HEK293 (cell line): ENCODE results near the gene CDC27.

Source experiments
- CTCF ChIA-PET: fragments of 350-600 bp; formaldehyde crosslinking; extraction: SDS; loops from one replicate; lab custom pipeline; 2021; ENCODE audit warnings: antibody characterized with exemption; lab: Yijun Ruan, JAX
- POLR2A ChIA-PET: fragments of 300-600 bp; formaldehyde crosslinking; extraction: SDS; loops from one replicate; lab custom pipeline; 2020; ENCODE audit warnings: antibody characterized with exemption, inconsistent platforms; lab: Yijun Ruan, JAX
- H3K27ac ChIP-seq: fragments of 200-500 bp; sonication (Bioruptor generic); 2 replicates; pipeline ENCODE4 v1.5.1; 2014; ENCODE audit warnings: low read depth, low read length, control low read depth, inconsistent platforms; ENCODE audit errors: extremely low read depth
- H3K36me3 ChIP-seq, 2 experiments: fragments of 200-500 bp in 1 of 2; sonication (Bioruptor generic) in 1 of 2; 1 replicate in 1 of 2; 2 replicates in 1 of 2; pipeline ENCODE4 v1.5.1; 2014 to 2017; ENCODE audit warnings: inconsistent platforms in 2 of 2, low read length in 2 of 2; ENCODE audit not compliant: control insufficient read depth in 2 of 2, insufficient read depth in 1 of 2
- H3K4me1 ChIP-seq: fragments of 200-500 bp; sonication (Bioruptor generic); 2 replicates; pipeline ENCODE4 v1.5.1; 2014; ENCODE audit warnings: mild to moderate bottlenecking, low read length, inconsistent platforms; ENCODE audit not compliant: control insufficient read depth, insufficient read depth
- H3K4me3 ChIP-seq: 2 replicates; pipeline ENCODE4 v1.5.1; 2011; ENCODE audit warnings: low read depth, mild to moderate bottlenecking, control low read depth, low read length, moderate library complexity
- H3K9me3 ChIP-seq: fragments of 200-500 bp; sonication (Bioruptor generic); 2 replicates; pipeline ENCODE4 v1.5.1; 2014; ENCODE audit warnings: low read depth, low read length, inconsistent platforms; ENCODE audit not compliant: control insufficient read depth, insufficient read depth
- KLF10 ChIP-seq: fragments of 450-650 bp; IDR thresholded peaks from 2 replicates; pipeline ENCODE4 v1.5.1; 2018; ENCODE audit warnings: missing biosample characterization, mild to moderate bottlenecking, missing genetic modification characterization
- MYNN ChIP-seq: fragments of 450-650 bp; formaldehyde crosslinking; IDR thresholded peaks from 2 replicates; pipeline ENCODE4 v1.5.1; 2016; ENCODE audit warnings: missing biosample characterization, missing genetic modification characterization, borderline replicate concordance
- SCRT1 ChIP-seq: fragments of 450-650 bp; formaldehyde crosslinking; IDR thresholded peaks from 2 replicates; pipeline ENCODE4 v1.5.1; 2016; ENCODE audit warnings: missing biosample characterization, missing genetic modification characterization, borderline replicate concordance
- SETDB1 ChIP-seq: IDR thresholded peaks from one replicate; pipeline ENCODE4 v1.6.1; 2017; ENCODE audit warnings: mild to moderate bottlenecking, low read length, moderate library complexity, mixed read lengths; ENCODE audit not compliant: insufficient read length
- SP7 ChIP-seq: fragments of 450-650 bp; formaldehyde crosslinking; IDR thresholded peaks from 2 replicates; pipeline ENCODE4 v1.5.1; 2016; ENCODE audit warnings: missing biosample characterization, missing genetic modification characterization
- ZBTB1 ChIP-seq: fragments of 450-650 bp; formaldehyde crosslinking; IDR thresholded peaks from 2 replicates; pipeline ENCODE4 v1.5.1; 2016; ENCODE audit warnings: missing biosample characterization, missing genetic modification characterization
- ZBTB21 ChIP-seq: fragments of 450-650 bp; formaldehyde crosslinking; IDR thresholded peaks from 2 replicates; pipeline ENCODE4 v1.5.1; 2017; ENCODE audit warnings: missing biosample characterization, missing genetic modification characterization
- ZBTB6 ChIP-seq: fragments of 450-650 bp; formaldehyde crosslinking; IDR thresholded peaks from 2 replicates; pipeline ENCODE4 v1.5.1; 2017; ENCODE audit warnings: missing biosample characterization, missing genetic modification characterization
- ZIC2 ChIP-seq: fragments of 450-650 bp; formaldehyde crosslinking; IDR thresholded peaks from 2 replicates; pipeline ENCODE4 v1.5.1; 2016; ENCODE audit warnings: missing biosample characterization, missing genetic modification characterization
- ZNF112 ChIP-seq: fragments of 450-650 bp; formaldehyde crosslinking; IDR thresholded peaks from 2 replicates; pipeline ENCODE4 v1.5.0; 2017; ENCODE audit warnings: missing biosample characterization, missing genetic modification characterization
- ZNF2 ChIP-seq: fragments of 450-650 bp; formaldehyde crosslinking; IDR thresholded peaks from 2 replicates; pipeline ENCODE4 v1.5.1; 2016; ENCODE audit warnings: missing biosample characterization, missing genetic modification characterization
- ZNF394 ChIP-seq: fragments of 450-650 bp; formaldehyde crosslinking; IDR thresholded peaks from 2 replicates; pipeline ENCODE4 v1.5.1; 2016; ENCODE audit warnings: missing biosample characterization, missing genetic modification characterization, mild to moderate bottlenecking, moderate library complexity, borderline replicate concordance
- ZNF426 ChIP-seq: fragments of 450-650 bp; formaldehyde crosslinking; IDR thresholded peaks from 2 replicates; pipeline ENCODE4 v1.5.1; 2017; ENCODE audit warnings: missing biosample characterization, missing genetic modification characterization, mild to moderate bottlenecking, inconsistent platforms, moderate library complexity
- ZNF433 ChIP-seq: fragments of 450-650 bp; formaldehyde crosslinking; IDR thresholded peaks from 2 replicates; pipeline ENCODE4 v1.5.1; 2016; ENCODE audit warnings: missing biosample characterization, missing genetic modification characterization, low read depth
- ZNF449 ChIP-seq: fragments of 450-650 bp; formaldehyde crosslinking; IDR thresholded peaks from 2 replicates; pipeline ENCODE4 v1.5.1; 2017; ENCODE audit warnings: missing biosample characterization, mild to moderate bottlenecking, missing genetic modification characterization, moderate library complexity
- ZNF48 ChIP-seq: fragments of 450-650 bp; formaldehyde crosslinking; IDR thresholded peaks from 2 replicates; pipeline ENCODE4 v1.5.1; 2016; ENCODE audit warnings: missing biosample characterization, missing genetic modification characterization
- ZNF558 ChIP-seq: fragments of 450-650 bp; formaldehyde crosslinking; IDR thresholded peaks from 2 replicates; pipeline ENCODE4 v1.5.1; 2016; ENCODE audit warnings: missing biosample characterization, missing genetic modification characterization
- ZNF571 ChIP-seq: fragments of 450-650 bp; formaldehyde crosslinking; IDR thresholded peaks from 2 replicates; pipeline ENCODE4 v1.5.0; 2017; ENCODE audit warnings: missing biosample characterization, missing genetic modification characterization
- ZNF626 ChIP-seq: fragments of 450-650 bp; sonication (Bioruptor Pico); formaldehyde crosslinking; IDR thresholded peaks from 2 replicates; pipeline ENCODE4 v1.5.1; 2018; ENCODE audit warnings: missing biosample characterization, missing genetic modification characterization, inconsistent platforms
- ZNF777 ChIP-seq: fragments of 450-650 bp; formaldehyde crosslinking; IDR thresholded peaks from 2 replicates; pipeline ENCODE4 v1.5.1; 2017; ENCODE audit warnings: missing biosample characterization, missing genetic modification characterization, borderline replicate concordance
- ZNF785 ChIP-seq: fragments of 450-650 bp; formaldehyde crosslinking; IDR thresholded peaks from 2 replicates; pipeline ENCODE4 v1.5.1; 2016; ENCODE audit warnings: missing biosample characterization, missing genetic modification characterization
- ZNF843 ChIP-seq: fragments of 450-650 bp; formaldehyde crosslinking; IDR thresholded peaks from 2 replicates; pipeline ENCODE4 v1.5.1; 2016; ENCODE audit warnings: missing biosample characterization, missing genetic modification characterization
- ZSCAN16 ChIP-seq: fragments of 450-650 bp; formaldehyde crosslinking; IDR thresholded peaks from 2 replicates; pipeline ENCODE4 v1.5.1; 2016; ENCODE audit warnings: missing biosample characterization, missing genetic modification characterization
- ZXDB ChIP-seq: fragments of 450-650 bp; formaldehyde crosslinking; IDR thresholded peaks from 2 replicates; pipeline ENCODE4 v1.5.1; 2016; ENCODE audit warnings: missing biosample characterization, missing genetic modification characterization
- TF ChIP-seq, protein P1 (sequence below): fragments of 450-650 bp; formaldehyde crosslinking; IDR thresholded peaks from 2 replicates; pipeline ENCODE4 v1.5.1; 2016; ENCODE audit warnings: missing biosample characterization, missing genetic modification characterization
- TF ChIP-seq, protein P2 (sequence below): fragments of 450-650 bp; IDR thresholded peaks from 2 replicates; pipeline ENCODE4 v1.5.1; 2018; ENCODE audit warnings: missing biosample characterization, missing genetic modification characterization
- TF ChIP-seq, protein P3 (sequence below): fragments of 450-650 bp; formaldehyde crosslinking; IDR thresholded peaks from 2 replicates; pipeline ENCODE4 v1.5.1; 2016; ENCODE audit warnings: missing biosample characterization, missing genetic modification characterization

The CDC27 gene

GRCh38 chr17:47229535-47230443 lies 40.7 kb upstream of the CDC27 start:
- no peaks in the 10 kb centered on the region for H3K36me3 ChIP-seq
- H3K9me3 ChIP-seq = no peaks in the 10 kb centered on the region
- H3K4me3 ChIP-seq = no peak overlapping the region
- H3K4me1 ChIP-seq = peaks cover 2% of the 10 kb centered on the region; the same call in 1 of the 2 replicates
- H3K27ac ChIP-seq = no peak overlapping the region; the same call in 1 of the 2 replicates
- POLR2A ChIA-PET = interaction anchor here (1.0 to 1.5 kb wide), 4 partner anchors 49 to 87 kb away, joined by 3 read pairs; no protein-coding TSS in a partner anchor
- CTCF ChIA-PET = interaction anchor here (0.6 to 8.6 kb wide), 48 partner anchors 10 to 572 kb away, joined by 3 to 164 read pairs (median 4); no protein-coding TSS in a partner anchor
- no peak for TF ChIP-seq ZSCAN16
- no peak for TF ChIP-seq ZNF626
- TF ChIP-seq SCRT1 (tag by site-specific recombination) = peak; percentile 78
- TF ChIP-seq, protein P1, sequence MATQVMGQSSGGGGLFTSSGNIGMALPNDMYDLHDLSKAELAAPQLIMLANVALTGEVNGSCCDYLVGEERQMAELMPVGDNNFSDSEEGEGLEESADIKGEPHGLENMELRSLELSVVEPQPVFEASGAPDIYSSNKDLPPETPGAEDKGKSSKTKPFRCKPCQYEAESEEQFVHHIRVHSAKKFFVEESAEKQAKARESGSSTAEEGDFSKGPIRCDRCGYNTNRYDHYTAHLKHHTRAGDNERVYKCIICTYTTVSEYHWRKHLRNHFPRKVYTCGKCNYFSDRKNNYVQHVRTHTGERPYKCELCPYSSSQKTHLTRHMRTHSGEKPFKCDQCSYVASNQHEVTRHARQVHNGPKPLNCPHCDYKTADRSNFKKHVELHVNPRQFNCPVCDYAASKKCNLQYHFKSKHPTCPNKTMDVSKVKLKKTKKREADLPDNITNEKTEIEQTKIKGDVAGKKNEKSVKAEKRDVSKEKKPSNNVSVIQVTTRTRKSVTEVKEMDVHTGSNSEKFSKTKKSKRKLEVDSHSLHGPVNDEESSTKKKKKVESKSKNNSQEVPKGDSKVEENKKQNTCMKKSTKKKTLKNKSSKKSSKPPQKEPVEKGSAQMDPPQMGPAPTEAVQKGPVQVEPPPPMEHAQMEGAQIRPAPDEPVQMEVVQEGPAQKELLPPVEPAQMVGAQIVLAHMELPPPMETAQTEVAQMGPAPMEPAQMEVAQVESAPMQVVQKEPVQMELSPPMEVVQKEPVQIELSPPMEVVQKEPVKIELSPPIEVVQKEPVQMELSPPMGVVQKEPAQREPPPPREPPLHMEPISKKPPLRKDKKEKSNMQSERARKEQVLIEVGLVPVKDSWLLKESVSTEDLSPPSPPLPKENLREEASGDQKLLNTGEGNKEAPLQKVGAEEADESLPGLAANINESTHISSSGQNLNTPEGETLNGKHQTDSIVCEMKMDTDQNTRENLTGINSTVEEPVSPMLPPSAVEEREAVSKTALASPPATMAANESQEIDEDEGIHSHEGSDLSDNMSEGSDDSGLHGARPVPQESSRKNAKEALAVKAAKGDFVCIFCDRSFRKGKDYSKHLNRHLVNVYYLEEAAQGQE (tag by site-specific recombination) = no peak
- peak; percentile 51; the same call in 1 of the 2 replicates for TF ChIP-seq ZBTB6 (tag by site-specific recombination)
- TF ChIP-seq ZNF558 = no peak
- TF ChIP-seq ZBTB1 (tag by site-specific recombination) = no peak
- TF ChIP-seq ZNF426 (tag by site-specific recombination) = no peak
- TF ChIP-seq ZNF48 (tag by site-specific recombination) = no peak
- TF ChIP-seq ZBTB21 (tag by site-specific recombination) = no peak
- TF ChIP-seq ZNF112 (tag by site-specific recombination) = no peak
- 0 out of 2 replicates have a peak, but pooled peaks have one; percentile 40 for TF ChIP-seq ZNF449 (tag by site-specific recombination)
- no peak for TF ChIP-seq ZNF571 (tag by site-specific recombination)
- peak; percentile 46; the same call in 1 of the 2 replicates for TF ChIP-seq SP7 (tag by site-specific recombination)
- 0 out of 2 replicates have a peak, but pooled peaks have one; percentile 21 for TF ChIP-seq ZXDB
- peak; percentile 37; the same call in 1 of the 2 replicates for TF ChIP-seq ZNF394 (tag by site-specific recombination)
- no peak for TF ChIP-seq ZNF785
- TF ChIP-seq, protein P2, sequence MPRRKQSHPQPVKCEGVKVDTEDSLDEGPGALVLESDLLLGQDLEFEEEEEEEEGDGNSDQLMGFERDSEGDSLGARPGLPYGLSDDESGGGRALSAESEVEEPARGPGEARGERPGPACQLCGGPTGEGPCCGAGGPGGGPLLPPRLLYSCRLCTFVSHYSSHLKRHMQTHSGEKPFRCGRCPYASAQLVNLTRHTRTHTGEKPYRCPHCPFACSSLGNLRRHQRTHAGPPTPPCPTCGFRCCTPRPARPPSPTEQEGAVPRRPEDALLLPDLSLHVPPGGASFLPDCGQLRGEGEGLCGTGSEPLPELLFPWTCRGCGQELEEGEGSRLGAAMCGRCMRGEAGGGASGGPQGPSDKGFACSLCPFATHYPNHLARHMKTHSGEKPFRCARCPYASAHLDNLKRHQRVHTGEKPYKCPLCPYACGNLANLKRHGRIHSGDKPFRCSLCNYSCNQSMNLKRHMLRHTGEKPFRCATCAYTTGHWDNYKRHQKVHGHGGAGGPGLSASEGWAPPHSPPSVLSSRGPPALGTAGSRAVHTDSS (tag by site-specific recombination) = no peak
- TF ChIP-seq KLF10 (tag by site-specific recombination) = no peak
- no peak for TF ChIP-seq MYNN (tag by site-specific recombination)
- TF ChIP-seq ZNF843 (tag by site-specific recombination) = no peak
- TF ChIP-seq SETDB1 = no peak
- 0 out of 2 replicates have a peak, but pooled peaks have one; percentile 66 for TF ChIP-seq ZNF2 (tag by site-specific recombination)
- TF ChIP-seq ZIC2 (tag by site-specific recombination) = no peak
- no peak for TF ChIP-seq ZNF777
- TF ChIP-seq, protein P3, sequence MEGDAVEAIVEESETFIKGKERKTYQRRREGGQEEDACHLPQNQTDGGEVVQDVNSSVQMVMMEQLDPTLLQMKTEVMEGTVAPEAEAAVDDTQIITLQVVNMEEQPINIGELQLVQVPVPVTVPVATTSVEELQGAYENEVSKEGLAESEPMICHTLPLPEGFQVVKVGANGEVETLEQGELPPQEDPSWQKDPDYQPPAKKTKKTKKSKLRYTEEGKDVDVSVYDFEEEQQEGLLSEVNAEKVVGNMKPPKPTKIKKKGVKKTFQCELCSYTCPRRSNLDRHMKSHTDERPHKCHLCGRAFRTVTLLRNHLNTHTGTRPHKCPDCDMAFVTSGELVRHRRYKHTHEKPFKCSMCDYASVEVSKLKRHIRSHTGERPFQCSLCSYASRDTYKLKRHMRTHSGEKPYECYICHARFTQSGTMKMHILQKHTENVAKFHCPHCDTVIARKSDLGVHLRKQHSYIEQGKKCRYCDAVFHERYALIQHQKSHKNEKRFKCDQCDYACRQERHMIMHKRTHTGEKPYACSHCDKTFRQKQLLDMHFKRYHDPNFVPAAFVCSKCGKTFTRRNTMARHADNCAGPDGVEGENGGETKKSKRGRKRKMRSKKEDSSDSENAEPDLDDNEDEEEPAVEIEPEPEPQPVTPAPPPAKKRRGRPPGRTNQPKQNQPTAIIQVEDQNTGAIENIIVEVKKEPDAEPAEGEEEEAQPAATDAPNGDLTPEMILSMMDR (tag by site-specific recombination) = peak; percentile 80
- TF ChIP-seq ZNF433 (tag by site-specific recombination) = no peak
